A673 (cell line): Measurements from ENCODE around the gene VPS13D. TPM values are rescaled to one million over a fixed set of nuclear protein-coding genes. Genes with fewer than 3 reads are reported as not detected.
A peak's percentile ranks its signal among the peaks of the same experiment; 100 is the strongest.

Experiments used
- BruUV-seq: library from RNA; stranded (reverse); fragments of 400-500 nt; replicated peaks from 2 replicates; lab custom pipeline; 2021; lab: Mats Ljungman, UMichigan
- CTCF ChIA-PET: fragments of 300-600 bp; sonication (Branson Sonifier 250); formaldehyde crosslinking; loops from one replicate; lab custom pipeline; 2022; ENCODE audit warnings: antibody characterized with exemption; lab: Charles Lee
- POLR2A ChIA-PET: fragments of 300-600 bp; sonication (Branson Sonifier 250); formaldehyde crosslinking; loops from one replicate; lab custom pipeline; 2022; ENCODE audit warnings: antibody characterized with exemption; ENCODE audit not compliant: low non-redundant PET; lab: Charles Lee
- DNase-seq: peaks from one replicate; pipeline ENCODE4 v3.0.0-alpha.2; 2015; ENCODE audit warnings: low spot score
- H3K27ac ChIP-seq: fragments of 200-600 bp; sonication (generic); 2 replicates; pipeline ENCODE4 v1.5.1; 2016; ENCODE audit warnings: mixed run types, low read depth, mild to moderate bottlenecking, mixed read lengths, antibody characterized with exemption, low read length; ENCODE audit not compliant: poor library complexity, severe bottlenecking
- H3K27me3 ChIP-seq: fragments of 200-600 bp; sonication (generic); replicated peaks from 2 replicates; pipeline ENCODE4 v1.6.1; 2017; ENCODE audit warnings: mixed run types, low read depth, mild to moderate bottlenecking, mixed read lengths, antibody characterized with exemption, low read length; ENCODE audit not compliant: insufficient read depth, poor library complexity
- H3K36me3 ChIP-seq: fragments of 200-600 bp; sonication (generic); 2 replicates; pipeline ENCODE4 v1.6.1; 2016; ENCODE audit warnings: mixed run types, mild to moderate bottlenecking, mixed read lengths, antibody characterized with exemption, low read length; ENCODE audit not compliant: insufficient read depth, poor library complexity, severe bottlenecking
- H3K4me1 ChIP-seq: fragments of 200-600 bp; sonication (generic); 2 replicates; pipeline ENCODE4 v1.6.1; 2017; ENCODE audit warnings: mixed run types, mild to moderate bottlenecking, mixed read lengths, antibody characterized with exemption, low read length; ENCODE audit not compliant: insufficient read depth, poor library complexity, severe bottlenecking
- H3K4me3 ChIP-seq: fragments of 200-600 bp; sonication (generic); 2 replicates; pipeline ENCODE4 v1.5.1; 2016; ENCODE audit warnings: low read depth, mixed run types, mild to moderate bottlenecking, mixed read lengths, low read length; ENCODE audit not compliant: poor library complexity, severe bottlenecking
- H3K9me3 ChIP-seq: fragments of 200-600 bp; sonication (generic); 2 replicates; pipeline ENCODE4 v1.6.1; 2016; ENCODE audit warnings: mixed run types, low read depth, mild to moderate bottlenecking, mixed read lengths, antibody characterized with exemption, low read length; ENCODE audit not compliant: poor library complexity, severe bottlenecking
- CTCF ChIP-seq: fragments of 300-800, 200-600 bp; sonication (generic); conservative IDR thresholded peaks from 2 replicates; pipeline ENCODE4 v1.5.1; 2017; ENCODE audit warnings: low read depth, mild to moderate bottlenecking, antibody characterized with exemption, low read length, moderate library complexity, mixed read lengths
- EZH2 ChIP-seq: fragments of 200-600 bp; sonication (generic); IDR thresholded peaks from 2 replicates; pipeline ENCODE4 v1.6.1; 2017; ENCODE audit warnings: borderline replicate concordance, low read depth, mild to moderate bottlenecking, mixed read lengths, antibody characterized with exemption, low read length; ENCODE audit not compliant: poor library complexity, severe bottlenecking
- intact Hi-C: fragments of 100-400 bp; cut with micrococcal nuclease; formaldehyde crosslinking; loops from one replicate; pipeline ENCODE4 v1.10.0; 2022; ENCODE audit not compliant: unreplicated experiment
- total RNA-seq: library from RNA; stranded (reverse); gene quantifications from 2 replicates; pipeline ENCODE4 v1.2.3, GENCODE V29; 2021

VPS13D gene
- total RNA-seq, 1 experiment from 2014 or later = 32.5 TPM

GRCh38 chr1:12447849-12448312, 218.1 kb downstream of the VPS13D start:
- intact Hi-C loops = no loop called here
- peak; percentile 65 for DNase-seq

GRCh38 chr1:12448746-12449177, 218.9 kb downstream of the VPS13D start:
- Histone ChIP-seq H3K4me3 (no peak overlapping the region), H3K36me3 (no peaks in the 10 kb centered on the region), H3K27me3 (no peaks in the 10 kb centered on the region), H3K4me1 (peaks cover 32% of the 10 kb centered on the region), H3K9me3 (no peaks in the 10 kb centered on the region), H3K27ac (no peak overlapping the region)
- TF ChIP-seq EZH2 = no peak
- no peak for TF ChIP-seq CTCF
- no TSS peak for BruUV-seq
- CTCF ChIA-PET = no interaction called here
- POLR2A ChIA-PET = no interaction called here
- intact Hi-C loops = no loop called here
- no peak for DNase-seq

More at GRCh38 chr1:12447849-12448312, 218.1 kb downstream of the VPS13D start:
- H3K27me3 ChIP-seq = no peaks in the 10 kb centered on the region
- ChIA-PET POLR2A (interaction anchor here (0.8 kb wide), 1 partner anchor 14 kb away, joined by 3 read pairs; no protein-coding TSS in a partner anchor), CTCF (no interaction called here)
- BruUV-seq = no TSS peak
- peak overlapping the region; percentile 62 for H3K27ac ChIP-seq
- peaks cover 32% of the 10 kb centered on the region for H3K4me1 ChIP-seq
- no peaks in the 10 kb centered on the region for H3K9me3 ChIP-seq
- peak overlapping the region; percentile 10 for H3K4me3 ChIP-seq
- no peaks in the 10 kb centered on the region for H3K36me3 ChIP-seq
- no peak for TF ChIP-seq CTCF
- no peak for TF ChIP-seq EZH2

GRCh38 chr1:12450090-12450755, 220.4 kb downstream of the VPS13D start:
- H3K27ac ChIP-seq = no peak overlapping the region
- no peaks in the 10 kb centered on the region for H3K9me3 ChIP-seq
- H3K27me3 ChIP-seq = no peaks in the 10 kb centered on the region
- no peak for DNase-seq
- no TSS peak for BruUV-seq
- POLR2A ChIA-PET = no interaction called here
- peaks cover 32% of the 10 kb centered on the region for H3K4me1 ChIP-seq
- CTCF ChIA-PET = no interaction called here
- TF ChIP-seq CTCF (no peak), EZH2 (no peak)
- intact Hi-C loops = no loop called here
- H3K36me3 ChIP-seq = no peaks in the 10 kb centered on the region
- H3K4me3 ChIP-seq = no peak overlapping the region
